B cell (primary cell): ENCODE results near the gene RCOR3. TPM values are rescaled to one million over a fixed set of nuclear protein-coding genes. Genes with fewer than 3 reads are reported as not detected.
A peak's percentile ranks its signal among the peaks of the same experiment; 100 is the strongest.

Source experiments
- ATAC-seq: fragments of 200-7000 bp; cut with Tn5 transposase; one replicate; pipeline ENCODE4 v1.10.0; 2021; ENCODE audit warnings: low read depth, mild to moderate bottlenecking, moderate number of reproducible peaks, moderate library complexity
- CTCF ChIA-PET: fragments of 350-600 bp; sonication (Branson Sonifier 250); formaldehyde crosslinking; loops from one replicate; lab custom pipeline; 2021; ENCODE audit warnings: antibody characterized with exemption, inconsistent platforms; lab: Charles Lee
- POLR2A ChIA-PET: fragments of 350-600 bp; sonication (Branson Sonifier 250); formaldehyde crosslinking; loops from one replicate; lab custom pipeline; 2021; ENCODE audit warnings: antibody characterized with exemption; lab: Charles Lee
- DNase-seq: peaks from one replicate; pipeline ENCODE4 v3.0.0; 2013
- H2AFZ ChIP-seq: 2 replicates; pipeline ENCODE4 v1.6.1; 2012; ENCODE audit warnings: mild to moderate bottlenecking, low read depth, low read length; ENCODE audit not compliant: insufficient read depth, poor library complexity, severe bottlenecking
- H3K27ac ChIP-seq, 2 donors: 1 replicate in 1 of 2; 2 replicates in 1 of 2; pipeline ENCODE4 v1.5.1; 2012 to 2013; ENCODE audit warnings: low read length in 2 of 2, mild to moderate bottlenecking in 2 of 2, moderate library complexity in 1 of 2
- H3K27me3 ChIP-seq, 4 experiments: fragments of 200-600 bp in 1 of 4; sonication (generic) in 1 of 4; replicated peaks in 1 of 4; 1 replicate in 2 of 4; 2 replicates in 2 of 4; pipeline versions ENCODE4 v1.6.1 to v1.7.0; 2013 to 2016; ENCODE audit warnings: low read length in 3 of 4, mild to moderate bottlenecking in 2 of 4, mixed read lengths in 1 of 4, moderate library complexity in 1 of 4; ENCODE audit not compliant: insufficient read depth in 4 of 4, control insufficient read depth in 3 of 4; ENCODE audit errors: control extremely low read depth in 1 of 4
- H3K36me3 ChIP-seq, 2 experiments: replicated peaks in 1 of 2; 1 replicate in 1 of 2; 2 replicates in 1 of 2; pipeline versions ENCODE4 v1.6.1 to v1.7.1; 2013; ENCODE audit warnings: low read length in 1 of 2; ENCODE audit not compliant: insufficient read depth in 2 of 2, control insufficient read depth in 1 of 2; ENCODE audit errors: control extremely low read depth in 1 of 2, extremely low read depth in 1 of 2
- H3K4me1 ChIP-seq, 2 donors: fragments of 200-600 bp in 1 of 2; sonication (generic) in 1 of 2; 1 replicate in 1 of 2; 2 replicates in 1 of 2; pipeline versions ENCODE4 v1.5.1 to v1.6.1; 2013 to 2017; ENCODE audit warnings: low read length in 2 of 2; ENCODE audit not compliant: control insufficient read depth in 2 of 2, insufficient read depth in 2 of 2
- H3K4me2 ChIP-seq: replicated peaks from 2 replicates; pipeline ENCODE3; 2012; ENCODE audit warnings: mild to moderate bottlenecking, low read depth, low read length; ENCODE audit not compliant: poor library complexity, severe bottlenecking
- H3K4me3 ChIP-seq, 5 experiments: fragments of 200-600 bp in 1 of 5; sonication (generic) in 1 of 5; 1 replicate in 3 of 5; 2 replicates in 2 of 5; pipeline versions ENCODE4 v1.5.1 to v1.7.0; 2011 to 2016; ENCODE audit warnings: low read length in 4 of 5, mild to moderate bottlenecking in 4 of 5, low read depth in 2 of 5, control low read depth in 1 of 5, moderate library complexity in 1 of 5; ENCODE audit not compliant: insufficient read depth in 1 of 5; ENCODE audit errors: control extremely low read depth in 1 of 5, extremely low read depth in 1 of 5
- H3K79me2 ChIP-seq: fragments of 200-600 bp; sonication (generic); one replicate; pipeline ENCODE4 v1.6.0; 2016; ENCODE audit warnings: low read length; ENCODE audit not compliant: control insufficient read depth, insufficient read depth
- H3K9ac ChIP-seq: fragments of 200-600 bp; sonication (generic); 2 replicates; pipeline ENCODE4 v1.6.1; 2017; ENCODE audit warnings: mild to moderate bottlenecking, low read length, moderate library complexity
- H3K9me3 ChIP-seq, 3 donors: one replicate each; pipeline versions ENCODE4 v1.6.1 to v1.7.1; 2013; ENCODE audit warnings: low read length in 2 of 3; ENCODE audit not compliant: control insufficient read depth in 2 of 3, insufficient read depth in 1 of 3; ENCODE audit errors: control extremely low read depth in 1 of 3
- H4K20me1 ChIP-seq: 2 replicates; pipeline ENCODE4 v1.6.0; 2012; ENCODE audit warnings: mild to moderate bottlenecking, low read length; ENCODE audit not compliant: insufficient read depth, control insufficient read depth, poor library complexity, severe bottlenecking
- H3K27ac Mint-ChIP-seq: one replicate; pipeline ENCODE4 v1.8.0; 2021; ENCODE audit warnings: mixed read lengths
- H3K27me3 Mint-ChIP-seq: one replicate; pipeline ENCODE4 v1.8.0; 2021; ENCODE audit warnings: mixed read lengths
- H3K4me1 Mint-ChIP-seq: one replicate; pipeline ENCODE4 v1.8.0; 2021; ENCODE audit warnings: mixed read lengths
- H3K4me3 Mint-ChIP-seq: one replicate; pipeline ENCODE4 v1.8.0; 2021; ENCODE audit warnings: mixed read lengths
- H3K9me3 Mint-ChIP-seq: one replicate; pipeline ENCODE4 v1.8.0; 2022; ENCODE audit warnings: mixed read lengths; ENCODE audit not compliant: insufficient read depth
- EZH2 ChIP-seq: IDR thresholded peaks from 2 replicates; pipeline ENCODE4 v1.6.1; 2012; ENCODE audit warnings: borderline replicate concordance, low read depth, mild to moderate bottlenecking, moderate library complexity, low read length; ENCODE audit not compliant: insufficient read depth, poor library complexity, severe bottlenecking
- WGBS: methylation state at CpG from one replicate; pipeline ENCODE4 v1.1.5; 2013; ENCODE audit warnings: missing lambda C conversion rate; ENCODE audit not compliant: insufficient coverage; 5-methylcytosine and 5-hydroxymethylcytosine counted together
- intact Hi-C: fragments of 100-400 bp; cut with micrococcal nuclease; formaldehyde crosslinking; loops from one replicate; pipeline ENCODE4 v1.10.0; 2022
- polyA plus RNA-seq: library from polyadenylated mRNA; depleted of rRNA; stranded (reverse); fragments of >200 nt; gene quantifications from 2 replicates; pipeline ENCODE4 v1.2.3, GENCODE V29; 2012
- total RNA-seq, 2 donors: library from RNA; stranded (reverse); fragments of 120-200 nt in 1 of 2; gene quantifications; 1 replicate in 1 of 2; 2 replicates in 1 of 2; pipeline versions ENCODE4 v1.2.3 to v1.2.4, GENCODE V29; 2013 to 2022
- TF ChIP-seq, protein P1 (sequence below): fragments of 200-600 bp; IDR thresholded peaks from one replicate; pipeline ENCODE4 v1.8.0; 2022; ENCODE audit warnings: antibody characterized with exemption, mild to moderate bottlenecking

The RCOR3 gene
- total and polyA plus RNA-seq, 2 donors (not counting 1 experiment from before 2014, with no cell fraction given) = 42.7 to 120 TPM

DNA sequence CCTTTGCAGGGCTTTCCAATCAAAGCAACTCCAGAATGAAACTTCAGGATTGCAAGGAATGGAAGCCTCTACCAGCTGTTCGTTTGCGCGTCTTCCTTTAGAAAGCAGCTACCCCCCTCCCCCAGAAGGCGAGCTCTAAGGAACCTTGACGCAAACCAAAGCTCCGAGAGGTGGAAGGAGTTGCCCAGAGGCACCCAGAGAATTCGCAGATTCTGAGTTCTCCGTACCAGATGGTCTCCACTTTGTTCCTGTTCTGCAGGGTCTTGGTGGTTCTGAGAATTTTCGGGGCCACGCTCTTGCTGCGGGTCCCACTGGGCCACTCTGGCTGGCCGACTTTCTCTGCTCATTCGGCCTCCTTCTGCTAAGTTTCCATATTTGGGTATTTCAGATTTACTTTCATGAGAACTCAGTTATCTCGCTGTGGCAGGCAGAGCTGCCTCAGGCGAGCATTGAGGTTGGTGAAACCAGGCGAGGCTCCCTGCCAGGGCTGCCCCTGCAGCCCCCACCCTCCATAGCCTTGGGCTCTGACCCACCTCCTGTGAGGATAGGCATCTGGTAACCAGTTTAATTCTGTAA is 68.3 kb downstream of the RCOR3 start:
- POLR2A ChIA-PET = interaction anchor here (0.8 to 2.8 kb wide), 3 partner anchors 8 to 27 kb away, joined by 3 to 20 read pairs (median 4); no protein-coding TSS in a partner anchor
- WGBS = 0% methylated on average over 10 of the region's 16 CpGs
- Histone ChIP-seq H3K9me3 (no peaks in the 10 kb centered on the region), H3K4me2 (peak overlapping the region; percentile 81), H3K4me3 (peak overlapping the region; percentile 65 to 81 (median 72)), H3K4me1 (peaks cover 68 to 75% of the 10 kb centered on the region in 2 donors), H3K9ac (peak overlapping the region; percentile 86), H3K27ac (peak overlapping the region; percentile 73 to 92), H3K36me3 (peaks cover 0 to 17% of the 10 kb centered on the region in 2 experiments), H4K20me1 (peaks cover 4% of the 10 kb centered on the region), H3K27me3 (no peaks in the 10 kb centered on the region), H2AFZ (peak overlapping the region; percentile 88), H3K79me2 (peaks cover 95% of the 10 kb centered on the region)
- H3K4me1 Mint-ChIP-seq = peaks cover 72% of the 10 kb centered on the region
- intact Hi-C loops = loop anchor here (1.0 to 5.0 kb wide), 3 partner anchors 9 to 250 kb away; partner anchors contain the start of genes RCOR3 and SLC30A1
- ATAC-seq = peak; percentile 29
- H3K9me3 Mint-ChIP-seq = no peaks in the 10 kb centered on the region
- DNase-seq = peak; percentile 59
- no peaks in the 10 kb centered on the region for H3K27me3 Mint-ChIP-seq
- CTCF ChIA-PET = interaction anchor here (1.1 to 13.8 kb wide), 8 partner anchors 15 to 251 kb away, joined by 3 to 333 read pairs (median 10); partner anchors contain the start of gene SLC30A1
- peak overlapping the region; percentile 97 for H3K27ac Mint-ChIP-seq
- H3K4me3 Mint-ChIP-seq = peak overlapping the region; percentile 93
- TF ChIP-seq EZH2 = no peak
- TF ChIP-seq, protein P1, sequence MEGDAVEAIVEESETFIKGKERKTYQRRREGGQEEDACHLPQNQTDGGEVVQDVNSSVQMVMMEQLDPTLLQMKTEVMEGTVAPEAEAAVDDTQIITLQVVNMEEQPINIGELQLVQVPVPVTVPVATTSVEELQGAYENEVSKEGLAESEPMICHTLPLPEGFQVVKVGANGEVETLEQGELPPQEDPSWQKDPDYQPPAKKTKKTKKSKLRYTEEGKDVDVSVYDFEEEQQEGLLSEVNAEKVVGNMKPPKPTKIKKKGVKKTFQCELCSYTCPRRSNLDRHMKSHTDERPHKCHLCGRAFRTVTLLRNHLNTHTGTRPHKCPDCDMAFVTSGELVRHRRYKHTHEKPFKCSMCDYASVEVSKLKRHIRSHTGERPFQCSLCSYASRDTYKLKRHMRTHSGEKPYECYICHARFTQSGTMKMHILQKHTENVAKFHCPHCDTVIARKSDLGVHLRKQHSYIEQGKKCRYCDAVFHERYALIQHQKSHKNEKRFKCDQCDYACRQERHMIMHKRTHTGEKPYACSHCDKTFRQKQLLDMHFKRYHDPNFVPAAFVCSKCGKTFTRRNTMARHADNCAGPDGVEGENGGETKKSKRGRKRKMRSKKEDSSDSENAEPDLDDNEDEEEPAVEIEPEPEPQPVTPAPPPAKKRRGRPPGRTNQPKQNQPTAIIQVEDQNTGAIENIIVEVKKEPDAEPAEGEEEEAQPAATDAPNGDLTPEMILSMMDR = no peak
